NCI-H1930 (cell line): ENCODE data around the gene KCTD16.

Experiments used
- DNase-seq, 2 experiments: peaks; one replicate each; lab custom pipeline; 2025; lab: John Stamatoyannopoulos, UW

Gene KCTD16

GRCh38 chr5:144531188-144531587, 360.5 kb downstream of the KCTD16 start:
- no peak for DNase-seq
